ENCODE measurements around the gene IL12RB2.

DNA sequence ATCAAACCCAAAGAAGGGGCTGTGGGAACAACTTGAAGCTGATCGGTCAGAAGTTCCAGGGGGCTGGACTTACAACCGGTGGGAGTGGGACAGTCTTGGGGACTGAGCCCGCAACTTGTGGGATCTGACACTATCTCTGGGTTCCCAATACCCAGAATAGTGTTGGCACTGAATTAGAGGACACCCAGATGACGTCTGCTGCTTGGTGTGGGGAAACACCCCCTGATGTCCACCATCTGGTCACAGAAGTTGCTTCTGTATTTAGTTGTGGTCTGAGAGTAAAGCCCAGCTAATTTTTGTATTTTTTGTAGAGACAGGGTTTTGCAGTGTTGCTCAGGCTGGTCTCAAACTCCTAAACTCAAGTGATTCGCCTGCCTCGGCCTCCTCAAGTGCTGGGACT lies 93.8 kb downstream of the IL12RB2 start:
- TF ChIP-seq GATA3 (IDR thresholded peaks at IDR 0.05; ENCODE audit: low read depth, low read length) (no peak), GATA2 (IDR thresholded peaks at IDR 0.05; ENCODE audit: low read depth, low read length) (no peak)
